HG02884 (cell line): Measurements from ENCODE around the gene NEK6.

Experiments
- ATAC-seq: cut with Tn5 transposase; IDR thresholded peaks from one replicate; pipeline ENCODE4 v1.9.1; 2021; ENCODE audit warnings: mild to moderate bottlenecking, moderate library complexity; ENCODE audit not compliant: unreplicated experiment

Gene NEK6

GRCh38 chr9:124368692-124369091 lies 110.9 kb downstream of the NEK6 start:
- ATAC-seq: no peak

- no peak for ATAC-seq
Observed at GRCh38 chr9:124369231-124369797, 111.6 kb downstream of the NEK6 start.

GRCh38 chr9:124370896-124371582 lies 113.3 kb downstream of the NEK6 start:
- ATAC-seq: no peak

GRCh38 chr9:124372038-124372437 lies 114.3 kb downstream of the NEK6 start:
- no peak for ATAC-seq

- no peak for ATAC-seq
Observed at GRCh38 chr9:124373386-124373785, 115.6 kb downstream of the NEK6 start.

GRCh38 chr9:124373851-124374250 lies 116.1 kb downstream of the NEK6 start:
- no peak for ATAC-seq

GRCh38 chr9:124375726-124376125 lies 118.0 kb downstream of the NEK6 start:
- no peak for ATAC-seq

- ATAC-seq: no peak
Observed at GRCh38 chr9:124376329-124376728, 118.6 kb downstream of the NEK6 start.

GRCh38 chr9:124377551-124378406 lies 120.0 kb downstream of the NEK6 start:
- ATAC-seq: no peak

- ATAC-seq: no peak
Observed at GRCh38 chr9:124381170-124381945, 123.6 kb downstream of the NEK6 start.

GRCh38 chr9:124384210-124384609 lies 126.5 kb downstream of the NEK6 start:
- no peak for ATAC-seq

GRCh38 chr9:124384846-124385245 lies 127.1 kb downstream of the NEK6 start:
- no peak for ATAC-seq

GRCh38 chr9:124385623-124386022 lies 127.9 kb downstream of the NEK6 start:
- ATAC-seq: no peak

- no peak for ATAC-seq
Observed at GRCh38 chr9:124386201-124386600, 128.5 kb downstream of the NEK6 start.

GRCh38 chr9:124388275-124389048 lies 130.7 kb downstream of the NEK6 start:
- no peak for ATAC-seq

- ATAC-seq: no peak
Observed at GRCh38 chr9:124389146-124389939, 131.6 kb downstream of the NEK6 start.

- ATAC-seq: no peak
Observed at GRCh38 chr9:124390794-124391658, 133.3 kb downstream of the NEK6 start.

GRCh38 chr9:124392254-124392870 lies 134.6 kb downstream of the NEK6 start:
- no peak for ATAC-seq
